H1 (cell line): Measurements from ENCODE around the gene TEX30. TPM values are rescaled to one million over a fixed set of nuclear protein-coding genes. Genes with fewer than 3 reads are reported as not detected.

ENCODE experiments used
- CTCF ChIA-PET: fragments of 300-600 bp; sonication (Branson Sonifier 250); formaldehyde crosslinking; loops from one replicate; lab custom pipeline; 2021; ENCODE audit not compliant: partially characterized antibody; lab: Charles Lee
- POLR2A ChIA-PET: fragments of 300-600 bp; sonication (Branson Sonifier 250); formaldehyde crosslinking; loops from one replicate; lab custom pipeline; 2021; ENCODE audit warnings: inconsistent platforms; ENCODE audit not compliant: partially characterized antibody; lab: Charles Lee
- DNase-seq, 2 experiments: peaks; one replicate each; pipeline versions ENCODE4 v3.0.0 to v3.0.0-alpha.2; 2010 to 2022; ENCODE audit warnings: low spot score in 2 of 2, low read depth in 1 of 2, mixed read lengths in 1 of 2
- FAIRE-seq: peaks from 2 replicates; lab custom pipeline; 2011; peaks lifted over from hg19 to GRCh38; lab: Jason Lieb, UNC
- H2AFZ ChIP-seq: 2 replicates; pipeline ENCODE4 v1.8.1; 2012; ENCODE audit warnings: low read length, inconsistent platforms
- H2AK5ac ChIP-seq: 2 replicates; pipeline ENCODE4 v1.6.1; 2013; ENCODE audit warnings: low read depth, low read length
- H2BK120ac ChIP-seq: replicated peaks from 2 replicates; pipeline ENCODE3; 2013; ENCODE audit warnings: low read depth, low read length, inconsistent platforms
- H2BK12ac ChIP-seq: 2 replicates; pipeline ENCODE4 v1.6.1; 2013; ENCODE audit warnings: low read depth, low read length
- H2BK15ac ChIP-seq: 2 replicates; pipeline ENCODE4 v1.6.1; 2013; ENCODE audit warnings: low read length
- H2BK20ac ChIP-seq: 2 replicates; pipeline ENCODE4 v1.6.1; 2013; ENCODE audit warnings: low read length
- H2BK5ac ChIP-seq: 2 replicates; pipeline ENCODE4 v1.6.1; 2013; ENCODE audit warnings: low read depth, low read length
- H3K14ac ChIP-seq: 2 replicates; pipeline ENCODE4 v1.6.1; 2013; ENCODE audit warnings: inconsistent platforms; ENCODE audit not compliant: insufficient read length
- H3K18ac ChIP-seq: 2 replicates; pipeline ENCODE4 v1.6.1; 2013; ENCODE audit warnings: low read length; ENCODE audit errors: extremely low read depth
- H3K23ac ChIP-seq: 2 replicates; pipeline ENCODE4 v1.6.1; 2013; ENCODE audit warnings: inconsistent platforms; ENCODE audit not compliant: insufficient read length
- H3K23me2 ChIP-seq: 2 replicates; pipeline ENCODE4 v1.6.1; 2013; ENCODE audit warnings: low read depth, low read length
- H3K27ac ChIP-seq: 2 replicates; pipeline ENCODE4 v1.6.1; 2011; ENCODE audit warnings: low read depth, low read length, inconsistent platforms
- H3K27me3 ChIP-seq, 4 experiments: replicated peaks in 1 of 4; 1 replicate in 1 of 4; 2 replicates in 3 of 4; pipeline versions ENCODE4 v1.6.1 to v1.8.1; 2011 to 2013; ENCODE audit warnings: low read length in 3 of 4, mild to moderate bottlenecking in 3 of 4, inconsistent platforms in 2 of 4, mixed read lengths in 2 of 4, moderate library complexity in 1 of 4; ENCODE audit not compliant: control insufficient read depth in 3 of 4, insufficient read depth in 3 of 4; ENCODE audit errors: extremely low read depth in 1 of 4
- H3K36me3 ChIP-seq, 4 experiments: 2 replicates each; pipeline versions ENCODE4 v1.6.1 to v1.8.1; 2011 to 2013; ENCODE audit warnings: mild to moderate bottlenecking in 4 of 4, low read length in 3 of 4, moderate library complexity in 2 of 4, control low read depth in 1 of 4, inconsistent platforms in 1 of 4; ENCODE audit not compliant: insufficient read depth in 4 of 4, control insufficient read depth in 2 of 4
- H3K4ac ChIP-seq: replicated peaks from 2 replicates; pipeline ENCODE3; 2013; ENCODE audit warnings: low read length, low read depth, mixed read lengths, inconsistent platforms; ENCODE audit not compliant: insufficient read length
- H3K4me1 ChIP-seq, 4 experiments: replicated peaks in 1 of 4; 1 replicate in 1 of 4; 2 replicates in 3 of 4; pipeline versions ENCODE4 v1.6.1 to v1.8.1; 2011 to 2013; ENCODE audit warnings: low read length in 3 of 4, inconsistent platforms in 2 of 4, mixed read lengths in 1 of 4; ENCODE audit not compliant: insufficient read depth in 4 of 4, control insufficient read depth in 3 of 4
- H3K4me2 ChIP-seq, 2 experiments: 2 replicates each; pipeline versions ENCODE4 v1.6.1 to v1.8.1; 2011 to 2013; ENCODE audit warnings: low read depth in 2 of 2, low read length in 2 of 2, control low read depth in 1 of 2, inconsistent platforms in 1 of 2, mild to moderate bottlenecking in 1 of 2; ENCODE audit not compliant: insufficient read depth in 1 of 2
- H3K4me3 ChIP-seq, 4 experiments: fragments of 200-600, 300-600 bp in 1 of 4; sonication (generic), shearing (Covaris generic), sonication (Bioruptor Twin) in 1 of 4; 2 replicates each; pipeline versions ENCODE4 v1.5.1 to v1.8.1; 2011 to 2016; ENCODE audit warnings: low read length in 4 of 4, low read depth in 3 of 4, control low read depth in 2 of 4, inconsistent platforms in 2 of 4, mild to moderate bottlenecking in 2 of 4, mixed read lengths in 1 of 4, moderate library complexity in 1 of 4; ENCODE audit not compliant: insufficient read depth in 2 of 4; ENCODE audit errors: extremely low read depth in 1 of 4
- H3K56ac ChIP-seq: replicated peaks from 2 replicates; pipeline ENCODE3; 2013; ENCODE audit warnings: low read depth, mild to moderate bottlenecking, mixed read lengths, low read length, inconsistent platforms; ENCODE audit not compliant: insufficient read length
- H3K79me1 ChIP-seq: 2 replicates; pipeline ENCODE4 v1.6.1; 2013; ENCODE audit warnings: low read depth, low read length, control low read depth
- H3K79me2 ChIP-seq, 2 experiments: 2 replicates each; pipeline versions ENCODE4 v1.6.1 to v1.8.1; 2012 to 2013; ENCODE audit warnings: low read length in 2 of 2, mild to moderate bottlenecking in 2 of 2, inconsistent platforms in 1 of 2; ENCODE audit not compliant: insufficient read depth in 2 of 2, control insufficient read depth in 1 of 2
- H3K9ac ChIP-seq, 4 experiments: replicated peaks in 1 of 4; 1 replicate in 1 of 4; 2 replicates in 3 of 4; pipeline versions ENCODE4 v1.6.1 to v1.8.1; 2011 to 2013; ENCODE audit warnings: low read depth in 3 of 4, low read length in 3 of 4, control low read depth in 2 of 4, mild to moderate bottlenecking in 2 of 4, moderate library complexity in 2 of 4, inconsistent platforms in 1 of 4; ENCODE audit errors: extremely low read depth in 1 of 4
- H3K9me3 ChIP-seq, 2 experiments: 2 replicates each; pipeline versions ENCODE4 v1.6.1 to v1.8.1; 2012 to 2013; ENCODE audit warnings: mild to moderate bottlenecking in 2 of 2, moderate library complexity in 2 of 2, control low read depth in 1 of 2, inconsistent platforms in 1 of 2, low read depth in 1 of 2, low read length in 1 of 2, mixed read lengths in 1 of 2; ENCODE audit not compliant: insufficient read depth in 2 of 2
- H4K20me1 ChIP-seq, 2 experiments: replicated peaks in 1 of 2; 2 replicates each; pipeline versions ENCODE3 to v1.8.1; 2011 to 2013; ENCODE audit warnings: inconsistent platforms in 2 of 2, low read length in 2 of 2, mild to moderate bottlenecking in 1 of 2; ENCODE audit not compliant: insufficient read depth in 2 of 2, control insufficient read depth in 1 of 2
- H4K5ac ChIP-seq: 2 replicates; pipeline ENCODE4 v1.6.1; 2013; ENCODE audit warnings: low read length, low read depth, mixed read lengths, inconsistent platforms; ENCODE audit not compliant: insufficient read length
- H4K8ac ChIP-seq: 2 replicates; pipeline ENCODE4 v1.8.0; 2013; ENCODE audit warnings: mild to moderate bottlenecking, moderate library complexity, low read length, inconsistent platforms; ENCODE audit not compliant: insufficient read depth; ENCODE audit errors: extremely low read depth
- H4K91ac ChIP-seq: replicated peaks from 2 replicates; pipeline ENCODE3; 2013; ENCODE audit warnings: low read length, mixed read lengths, inconsistent platforms; ENCODE audit not compliant: insufficient read length
- CBX5 ChIP-seq: fragments of 300-800, 300-1000 bp; sonication (generic); IDR thresholded peaks from 2 replicates; pipeline ENCODE4 v1.7.1; 2016; ENCODE audit warnings: antibody characterized with exemption, low read length, low read depth
- CEBPB ChIP-seq: IDR thresholded peaks from 2 replicates; pipeline ENCODE4 v1.6.1; 2012; ENCODE audit warnings: low read depth, low read length
- CTCF ChIP-seq, 3 experiments: IDR thresholded peaks; 1 replicate in 2 of 3; 2 replicates in 1 of 3; pipeline versions ENCODE4 v1.5.1 to v1.6.1; 2011; ENCODE audit warnings: low read length in 3 of 3, mild to moderate bottlenecking in 3 of 3, inconsistent platforms in 2 of 3, low read depth in 1 of 3, moderate library complexity in 1 of 3; ENCODE audit not compliant: insufficient read depth in 1 of 3; ENCODE audit errors: control extremely low read depth in 1 of 3
- EGR1 ChIP-seq: IDR thresholded peaks from 2 replicates; pipeline ENCODE4 v1.6.1; 2011; ENCODE audit warnings: low read depth, low read length, borderline replicate concordance
- EZH2 ChIP-seq: fragments of 200-600 bp; sonication (generic); IDR thresholded peaks from 2 replicates; pipeline ENCODE4 v1.7.1; 2012; ENCODE audit warnings: low read depth, mild to moderate bottlenecking, moderate library complexity, low read length, inconsistent platforms; ENCODE audit not compliant: severe bottlenecking
- JUN ChIP-seq: IDR thresholded peaks from 2 replicates; pipeline ENCODE4 v1.6.1; 2011; ENCODE audit warnings: low read depth, mild to moderate bottlenecking, improper control_type of control experiment, low read length
- JUND ChIP-seq: IDR thresholded peaks from 2 replicates; pipeline ENCODE4 v1.6.1; 2011; ENCODE audit warnings: mild to moderate bottlenecking, improper control_type of control experiment, low read length
- TBP ChIP-seq: IDR thresholded peaks from 2 replicates; pipeline ENCODE4 v1.6.1; 2011; ENCODE audit warnings: low read depth, low read length, improper control_type of control experiment
- WGBS, 2 experiments: shearing (Covaris generic) in 1 of 2; methylation state at CpG; one replicate each; pipeline versions ENCODE4 v1.1.6 to v1.1.7; 2013 to 2015; ENCODE audit warnings: low lambda C conversion rate in 2 of 2, mixed read lengths in 2 of 2, inconsistent platforms in 1 of 2, low coverage in 1 of 2, missing lambda C conversion rate in 1 of 2; ENCODE audit not compliant: insufficient replicate concordance in 2 of 2, insufficient coverage in 1 of 2, insufficient read length in 1 of 2; ENCODE audit errors: extremely low coverage in 1 of 2, missing lambda C conversion rate in 1 of 2; 5-methylcytosine and 5-hydroxymethylcytosine counted together
- polyA plus RNA-seq, 7 experiments: library from polyadenylated mRNA; depleted of rRNA in 3 of 7; stranded (reverse) in 5 of 7; unstranded in 2 of 7; fragments of >200 nt in 5 of 7; fragments of 200-250 nt in 2 of 7; gene quantifications; 1 replicate in 5 of 7; 2 replicates in 1 of 7; 4 replicates in 1 of 7; pipeline versions ENCODE4 v1.2.1 to v1.2.3, GENCODE V29; 2011 to 2013; ENCODE audit warnings: missing spikeins in 2 of 7, mixed read lengths in 2 of 7
- total RNA-seq: library from RNA; stranded (reverse); fragmentation: NEBNext Ultra II Directional; extraction: Animal tissue kit (Norgen Biotek cat#: 25700); gene quantifications from 2 replicates; pipeline ENCODE4 v1.2.1, GENCODE V29; 2021

The TEX30 gene
- total and polyA plus RNA-seq, 2 of the 8 experiments (the other 6 are each of a cell fraction or from before 2014, with no cell fraction given), result 6.5 to 10.3 TPM

- no peak overlapping the region for H3K4ac ChIP-seq
- H2AFZ ChIP-seq, result no peak overlapping the region
- H3K4me3 ChIP-seq, result no peak overlapping the region
- H4K8ac ChIP-seq, result no peak overlapping the region
- no peaks in the 10 kb centered on the region for H3K79me2 ChIP-seq
- H4K91ac ChIP-seq, result no peak overlapping the region
- no peaks in the 10 kb centered on the region for H3K79me1 ChIP-seq
- H2BK120ac ChIP-seq, result no peak overlapping the region
- no peak overlapping the region for H4K5ac ChIP-seq
- no peaks in the 10 kb centered on the region for H3K4me1 ChIP-seq
- TF ChIP-seq CBX5, result no peak
- TF ChIP-seq EZH2, result no peak
- TF ChIP-seq EGR1, result no peak
- TF ChIP-seq CTCF (IDR thresholded peaks at IDR 0.05; ENCODE audit: control extremely low read depth in 1 of 3, insufficient read depth in 1 of 3, low read depth in 1 of 3, low read length in 3 of 3), result no peak
- no peak for TF ChIP-seq TBP
- TF ChIP-seq JUND, result no peak
- TF ChIP-seq CEBPB, result no peak
- no peak for TF ChIP-seq JUN
- H3K23ac ChIP-seq, result no peak overlapping the region
- DNase-seq (no peak), FAIRE-seq (no peak)
- no peak overlapping the region for H3K9ac ChIP-seq
- no peak overlapping the region for H3K4me2 ChIP-seq
- no peak overlapping the region for H2BK12ac ChIP-seq
- no peak overlapping the region for H3K56ac ChIP-seq
- ChIA-PET CTCF (interaction anchor here (1.5 kb wide), 1 partner anchor 16 kb away, joined by 4 read pairs; no protein-coding TSS in a partner anchor), POLR2A (interaction anchor here (1.0 to 1.6 kb wide), 2 partner anchors 14 to 15 kb away, joined by 3 to 6 read pairs; partner anchors contain the start of gene TEX30)
- H4K20me1 ChIP-seq, result no peaks in the 10 kb centered on the region
- 87% methylated on average over 2 of the region's 2 CpGs; no CpG with 5 or more reads in 1 of the 2 experiments for WGBS, 2 experiments
- no peaks in the 10 kb centered on the region for H3K23me2 ChIP-seq
- no peak overlapping the region for H2BK20ac ChIP-seq
- H3K36me3 ChIP-seq, result no peaks in the 10 kb centered on the region
- no peak overlapping the region for H3K27ac ChIP-seq
- no peak overlapping the region for H2AK5ac ChIP-seq
- H3K18ac ChIP-seq, result no peak overlapping the region
- H3K27me3 ChIP-seq, result no peaks in the 10 kb centered on the region
- H3K14ac ChIP-seq, result no peak overlapping the region
- H2BK15ac ChIP-seq, result no peak overlapping the region
- no peaks in the 10 kb centered on the region for H3K9me3 ChIP-seq
- no peak overlapping the region for H2BK5ac ChIP-seq
Observed at GRCh38 chr13:102758842-102759241, 14.7 kb downstream of the TEX30 start.
